Measurements from ENCODE around the gene C2orf81. TPM values are rescaled to one million over a fixed set of nuclear protein-coding genes. Genes with fewer than 3 reads are reported as not detected.
"Not testable (repeated sequence)": the region's sequence is repeated elsewhere in the genome, so short reads cannot be mapped to it uniquely, and the experiment has no call there.

C2orf81 gene
- under 0.01 TPM in 1 of 2 replicates, not detected in the other for total RNA-seq

GRCh38 chr2:74421221-74421870 is at the start of gene C2orf81, which contains the start of gene WDR54:
C2orf81 (minus strand) TSS chr2:74421619; CDS start chr2:74421560, 59 bp downstream.
WDR54 (plus strand) TSS chr2:74421730; CDS start chr2:74422154, 424 bp downstream.
- peak; percentile 87 to 93 for DNase-seq (ENCODE audit: low read depth in 2 of 2)

- not testable (repeated sequence) for DNase-seq (ENCODE audit: low read depth in 2 of 2)
Measured at GRCh38 chr2:74470742-74471141, 49.3 kb upstream of the C2orf81 start.

DNA sequence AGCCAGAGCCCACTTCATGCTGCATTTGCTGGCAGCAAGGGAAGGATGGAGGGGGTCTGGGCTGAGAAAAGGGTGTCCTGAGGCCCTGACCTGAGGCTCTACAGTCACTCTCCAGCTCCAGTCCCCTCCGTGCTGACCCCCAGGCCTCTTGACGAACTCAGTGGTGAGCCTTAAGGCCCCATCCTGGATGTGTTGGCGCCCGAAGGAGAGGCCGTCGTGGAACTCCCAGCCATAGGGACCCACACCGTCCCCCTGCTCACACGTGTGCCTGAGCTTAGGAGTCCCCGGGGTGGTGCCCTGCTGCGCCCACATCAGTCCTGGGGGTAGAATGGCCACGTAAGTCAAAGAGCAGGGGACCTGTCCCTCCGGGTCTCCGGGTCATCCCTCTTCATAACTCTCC is 43.0 kb upstream of the C2orf81 start:
- DNase-seq (ENCODE audit: low read depth in 2 of 2) = peak in 1 of 2 donors; percentile 21

DNA sequence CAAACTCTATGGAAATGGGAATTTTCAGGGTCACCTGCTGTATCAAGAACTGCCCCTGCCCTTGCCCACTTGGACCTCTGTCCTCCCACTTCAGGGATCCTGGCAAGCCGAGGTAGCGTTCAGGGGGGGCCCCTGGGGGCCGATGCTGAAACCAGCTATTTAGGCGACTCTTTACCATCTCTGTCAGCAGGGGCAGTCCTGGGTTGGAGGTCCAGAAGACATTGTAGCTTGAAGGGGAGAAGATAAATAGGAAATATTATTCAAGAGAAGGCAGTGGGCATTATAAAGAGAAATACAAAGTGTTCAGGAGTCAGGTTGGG is 41.3 kb upstream of the C2orf81 start:
- no peak for DNase-seq (ENCODE audit: low read depth in 2 of 2)

DNA sequence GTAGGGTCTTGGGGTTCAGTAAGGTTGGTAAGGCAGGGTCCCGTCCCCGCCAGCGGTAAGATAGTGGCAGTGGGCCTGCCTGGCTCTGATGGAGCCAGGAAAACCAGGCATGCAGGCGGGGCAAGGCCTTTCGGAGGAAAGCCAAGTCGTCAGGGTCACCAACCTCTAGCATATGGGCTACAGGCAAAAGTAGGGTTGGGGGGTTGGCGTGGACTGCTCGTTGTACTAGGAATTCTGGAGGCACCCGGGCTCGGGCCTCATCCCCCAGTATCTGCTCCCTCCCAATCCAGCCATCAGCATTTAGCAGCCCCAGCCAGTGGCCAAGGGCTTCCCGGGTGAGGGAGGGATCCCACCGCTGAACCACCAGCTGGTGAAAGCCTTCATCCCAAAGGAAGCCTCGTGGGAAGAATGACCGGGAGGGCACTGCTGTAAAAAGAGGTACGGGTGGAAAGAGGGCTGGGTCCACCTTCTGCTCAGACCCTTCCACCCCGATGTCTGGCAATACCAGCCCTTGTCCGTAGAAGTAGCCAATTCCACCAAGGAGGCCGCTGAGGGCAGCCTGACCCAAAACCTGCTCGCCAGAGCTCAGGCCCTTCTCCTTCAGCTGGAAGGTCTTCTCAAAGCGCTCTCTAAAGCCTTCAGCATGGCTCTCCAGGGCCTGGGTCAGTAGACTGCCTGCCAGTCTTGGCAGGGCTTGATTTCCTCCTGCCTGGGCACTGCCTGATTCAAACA is 40.8 kb upstream of the C2orf81 start:
- DNase-seq (ENCODE audit: low read depth in 2 of 2) = no peak

DNA sequence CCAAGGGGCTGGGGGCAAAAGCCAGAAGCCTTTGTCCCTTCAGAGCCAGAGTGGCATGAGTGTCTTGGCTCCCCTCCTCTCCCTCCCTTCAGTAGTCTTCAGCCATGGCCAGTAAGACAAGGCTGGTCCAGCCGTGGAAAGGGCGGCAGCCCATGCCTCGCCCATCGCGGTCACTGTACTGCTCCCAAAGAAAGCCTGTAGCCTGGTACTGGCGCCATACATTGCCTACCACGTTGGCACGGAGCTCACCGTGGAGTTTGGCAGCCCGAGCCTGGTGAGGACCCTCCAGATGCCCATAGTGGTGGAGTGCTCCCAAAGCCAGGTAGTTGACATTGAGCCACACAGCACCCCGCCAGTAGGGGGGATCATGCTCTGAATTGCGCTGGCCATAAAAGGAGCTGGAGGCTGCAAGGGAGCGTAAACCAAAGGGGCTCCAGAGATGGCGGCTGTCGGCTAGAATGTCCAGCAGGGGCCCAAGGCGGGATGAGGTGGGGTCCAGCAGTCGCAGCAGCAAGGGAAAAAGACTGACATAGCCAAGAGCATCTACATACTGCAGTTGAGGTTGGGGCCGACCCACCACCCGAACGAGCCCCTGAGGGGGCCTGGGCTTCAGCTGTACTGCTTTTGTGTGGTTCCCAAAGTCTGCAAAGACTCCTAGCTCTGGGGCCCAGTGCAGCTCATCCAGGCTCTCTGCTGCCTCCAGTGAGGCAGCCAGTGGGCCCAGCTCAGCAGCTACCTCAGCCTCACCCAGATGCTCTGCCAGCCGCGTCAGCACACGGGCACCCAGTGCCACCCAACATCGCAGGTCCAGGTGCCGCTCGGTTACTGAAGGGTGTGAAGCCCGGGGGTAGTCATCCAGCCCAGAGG is 40.0 kb upstream of the C2orf81 start:
- no peak for DNase-seq (ENCODE audit: low read depth in 2 of 2)

GRCh38 chr2:74460187-74460586 is 38.8 kb upstream of the C2orf81 start:
- not testable (repeated sequence) for DNase-seq (ENCODE audit: low read depth in 2 of 2)

DNA sequence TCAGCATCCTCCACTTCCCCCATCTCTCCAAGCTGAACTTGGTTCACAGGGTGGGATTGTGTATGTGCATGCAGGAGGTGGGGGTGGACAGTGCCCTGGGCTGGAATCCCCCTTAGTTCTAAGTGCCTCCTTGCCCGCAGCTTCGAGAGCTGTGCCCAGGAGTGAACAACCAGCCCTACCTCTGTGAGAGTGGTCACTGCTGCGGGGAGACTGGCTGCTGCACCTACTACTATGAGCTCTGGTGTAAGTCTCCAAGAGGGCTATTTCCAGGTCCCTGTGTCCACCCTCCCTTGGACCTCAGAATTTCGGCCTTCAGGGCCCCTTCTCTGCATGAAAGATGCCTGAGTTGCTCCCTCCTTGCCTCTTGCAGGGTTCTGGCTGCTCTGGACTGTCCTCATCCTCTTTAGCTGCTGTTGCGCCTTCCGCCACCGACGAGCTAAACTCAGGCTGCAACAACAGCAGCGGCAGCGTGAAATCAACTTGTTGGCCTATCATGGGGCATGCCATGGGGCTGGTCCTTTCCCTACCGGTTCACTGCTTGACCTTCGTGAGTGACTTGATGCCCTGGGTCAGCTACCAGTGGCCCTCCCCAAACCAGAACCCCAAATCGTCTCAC is 38.2 kb upstream of the C2orf81 start:
- DNase-seq (ENCODE audit: low read depth in 2 of 2) = not testable (repeated sequence)

DNA sequence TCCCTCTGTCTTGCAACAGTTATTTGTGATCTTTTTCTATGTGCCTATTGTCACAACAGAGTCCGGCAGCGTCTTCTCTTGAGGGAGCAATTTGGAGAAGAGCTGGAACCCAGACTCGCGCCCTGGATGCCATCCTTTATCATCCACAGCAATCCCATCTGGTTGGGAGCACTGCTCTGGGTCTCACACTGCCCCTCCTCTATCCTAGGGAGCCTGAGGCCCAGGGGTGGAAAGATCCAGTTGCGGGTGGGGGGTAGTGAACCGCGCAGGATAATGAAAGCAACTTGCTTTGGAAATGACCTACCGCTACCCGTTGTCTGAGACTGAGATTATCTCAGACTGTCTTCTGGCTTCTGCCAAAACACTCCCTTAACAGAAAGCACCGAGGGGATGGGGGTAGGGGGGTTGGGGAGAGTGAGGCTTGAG is 37.5 kb upstream of the C2orf81 start:
- peak in 1 of 2 donors; percentile 17 for DNase-seq (ENCODE audit: low read depth in 2 of 2)

DNA sequence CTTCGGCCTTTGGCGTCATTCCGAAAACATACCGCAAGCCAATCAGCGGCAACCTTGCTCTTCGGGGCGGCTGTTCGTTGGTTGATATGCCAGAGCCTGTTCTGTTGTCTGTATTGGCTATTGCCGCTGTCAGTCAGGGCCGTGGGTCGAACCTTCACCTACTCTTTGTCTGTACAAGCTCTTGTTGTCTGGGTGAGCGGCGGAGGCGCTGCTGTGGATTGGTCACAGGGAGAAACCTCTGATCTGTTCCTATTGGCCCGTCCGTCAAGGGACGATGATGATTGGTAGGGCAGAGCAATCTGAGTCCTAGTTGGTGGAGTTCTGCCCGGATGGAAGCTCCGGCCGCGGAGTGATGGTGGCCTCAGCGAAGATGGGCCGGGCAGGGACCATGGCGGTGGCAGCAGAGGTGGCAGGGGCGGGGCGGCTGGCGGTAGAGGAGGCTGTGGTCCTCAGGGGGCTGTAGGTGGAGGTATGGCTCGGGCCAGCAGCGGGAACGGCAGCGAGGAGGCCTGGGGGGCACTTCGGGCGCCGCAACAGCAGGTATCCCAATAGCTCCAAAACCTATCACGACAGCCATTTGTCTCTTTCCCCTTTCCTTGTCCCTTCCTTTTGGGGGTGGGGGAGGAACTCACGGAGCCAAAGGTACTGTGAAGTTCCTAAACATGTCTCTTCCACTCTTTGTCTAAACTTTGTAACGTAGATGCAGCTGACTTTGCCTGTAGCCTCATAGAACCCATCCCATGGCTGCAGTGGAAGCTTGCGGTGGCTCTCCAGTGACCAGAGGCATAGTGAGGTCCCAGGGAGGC is 36.9 kb upstream of the C2orf81 start, which contains the start of gene WBP1:
TSS of gene WBP1 (plus strand) at position 307 of the 806 bp plus-strand sequence. CDS start at position 472, 165 bp downstream.
- DNase-seq (ENCODE audit: low read depth in 2 of 2) = peak; percentile 100

DNA sequence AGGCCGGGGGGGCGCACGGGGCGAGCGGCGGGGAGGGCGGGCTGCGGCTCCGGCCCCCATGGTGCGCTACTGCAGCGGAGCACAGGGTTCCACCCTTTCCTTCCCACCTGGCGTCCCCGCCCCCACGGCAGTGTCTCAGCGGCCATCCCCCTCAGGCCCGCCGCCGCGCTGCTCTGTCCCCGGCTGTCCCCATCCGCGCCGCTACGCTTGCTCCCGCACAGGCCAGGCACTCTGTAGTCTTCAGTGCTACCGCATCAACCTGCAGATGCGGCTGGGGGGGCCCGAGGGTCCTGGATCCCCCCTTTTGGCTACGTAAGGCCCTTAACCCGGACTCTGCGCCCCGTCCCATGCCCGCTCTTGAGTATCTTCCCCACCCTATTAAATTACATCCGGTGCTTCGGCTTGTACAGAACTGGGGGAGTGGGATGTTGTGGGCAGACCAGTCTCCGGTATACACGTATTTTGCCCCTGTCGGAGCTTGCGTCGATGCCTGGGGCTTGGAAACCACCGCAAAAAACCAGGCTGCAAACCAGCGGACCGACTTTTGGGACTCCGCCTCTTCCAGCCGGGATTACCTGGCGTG is 36.2 kb upstream of the C2orf81 start:
- peak in 1 of 2 donors; percentile 76 for DNase-seq (ENCODE audit: low read depth in 2 of 2)

GRCh38 chr2:74457129-74457548 is 35.7 kb upstream of the C2orf81 start:
- DNase-seq (ENCODE audit: low read depth in 2 of 2) = peak in 1 of 2 donors; percentile 46

DNA sequence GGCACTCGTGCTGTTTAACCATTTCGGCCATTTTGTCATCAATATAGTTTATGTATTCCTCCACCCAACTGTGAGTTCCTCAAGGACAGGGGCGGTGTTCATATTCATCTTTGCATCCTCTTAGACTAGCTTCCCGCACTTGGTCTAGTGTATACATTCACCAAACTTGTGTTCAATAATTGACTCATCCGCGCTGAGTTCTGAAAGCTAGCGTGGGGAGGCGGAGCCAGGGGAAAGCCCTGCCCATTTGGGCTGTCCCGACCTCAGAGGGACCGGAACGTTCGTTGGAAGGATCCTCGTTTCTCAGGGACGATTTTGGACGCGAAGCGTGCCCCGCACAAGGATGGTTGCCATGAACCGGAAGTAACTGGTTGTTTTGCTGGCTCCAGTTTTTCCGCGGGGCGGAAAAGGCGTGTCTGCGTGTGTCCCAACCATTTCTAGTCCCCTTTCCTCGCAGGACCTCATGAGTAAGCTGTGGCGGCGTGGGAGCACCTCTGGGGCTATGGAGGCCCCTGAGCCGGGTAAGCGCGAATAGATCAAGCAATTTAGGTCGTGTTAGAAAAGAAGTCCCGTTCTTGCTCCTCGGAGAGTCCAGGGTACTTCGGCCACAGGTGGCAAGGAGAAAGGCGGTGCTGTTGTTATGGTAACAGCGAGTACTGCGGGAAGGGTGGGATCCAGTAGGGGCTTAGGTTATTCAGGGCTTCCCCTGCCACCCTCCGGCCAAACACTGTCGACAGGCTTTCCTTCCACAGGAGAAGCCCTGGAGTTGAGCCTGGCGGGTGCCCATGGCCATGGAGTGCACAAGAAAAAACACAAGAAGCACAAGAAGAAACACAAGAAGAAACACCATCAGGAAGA is 33.5 kb upstream of the C2orf81 start, which contains the start of gene INO80B:
TSS of gene INO80B (plus strand) at position 434 of the 858 bp plus-strand sequence. CDS start at position 464, 30 bp downstream.
- DNase-seq (ENCODE audit: low read depth in 2 of 2) = peak; percentile 99

DNA sequence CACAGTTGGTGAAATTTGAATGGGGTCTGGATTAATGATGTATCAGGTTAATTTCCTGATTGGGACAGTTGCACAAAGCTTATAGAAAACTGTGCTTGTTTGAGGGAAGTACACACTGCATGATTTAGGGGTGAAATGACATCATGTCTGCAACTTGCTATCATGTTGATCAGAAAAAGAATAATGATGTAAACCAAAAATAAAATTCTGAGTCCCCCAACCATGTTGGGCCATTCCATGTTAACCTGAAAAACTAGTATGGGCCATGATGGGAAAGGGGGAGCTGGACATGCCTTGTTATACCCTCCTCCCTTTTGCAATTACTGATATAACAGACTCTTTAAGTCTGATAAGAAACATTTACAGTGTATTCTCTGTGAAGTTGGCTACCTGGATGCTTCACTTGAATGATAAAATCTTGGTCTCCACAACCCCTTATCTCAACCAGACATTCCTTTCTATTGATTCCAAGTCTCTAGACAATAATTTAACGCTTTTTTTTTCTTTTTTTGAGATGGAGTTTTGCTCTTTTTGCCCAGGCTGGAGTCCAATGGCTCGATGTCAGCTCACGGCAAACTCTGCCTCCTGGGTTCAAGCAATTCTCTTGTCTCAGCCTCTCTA is 29.3 kb upstream of the C2orf81 start:
- DNase-seq (ENCODE audit: low read depth in 2 of 2) = no peak

GRCh38 chr2:74448771-74449170 is 27.4 kb upstream of the C2orf81 start:
- no peak for DNase-seq (ENCODE audit: low read depth in 2 of 2)

DNA sequence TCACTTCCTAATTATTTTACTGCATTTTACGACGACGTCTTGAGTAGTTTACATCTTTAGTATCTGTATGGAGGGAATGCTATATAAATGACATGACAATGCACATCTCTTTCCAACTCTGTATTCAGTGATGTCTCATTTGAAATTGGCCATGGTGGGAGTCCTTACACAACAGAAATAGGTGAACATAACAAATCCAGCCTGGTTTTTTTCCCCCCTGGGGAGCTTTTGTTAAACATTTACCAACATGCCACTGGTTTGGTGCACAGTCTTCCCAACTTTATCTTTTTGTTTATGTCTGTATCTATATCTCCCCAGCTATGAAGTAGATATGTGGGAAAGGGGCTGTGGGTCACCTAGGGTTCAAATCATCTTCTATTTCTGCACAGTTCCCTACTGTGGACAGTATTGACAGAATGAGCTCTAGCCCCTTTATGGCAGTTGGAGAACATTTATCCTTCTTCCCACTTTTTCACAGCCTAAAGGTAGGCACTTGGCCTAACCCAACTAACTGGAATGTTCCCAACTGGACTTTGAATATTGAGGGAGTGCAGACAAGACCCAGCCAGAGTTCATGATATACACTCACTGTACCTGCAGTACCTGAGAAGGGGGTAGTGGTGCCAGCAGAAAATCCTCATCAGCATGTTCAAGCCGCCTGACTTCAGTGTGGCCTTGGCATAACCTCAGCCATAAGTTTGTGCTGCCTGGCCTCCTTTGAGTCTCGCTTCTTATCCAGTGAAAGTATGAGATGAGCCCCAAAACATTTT is 26.0 kb upstream of the C2orf81 start:
- DNase-seq (ENCODE audit: low read depth in 2 of 2) = no peak

- peak in 1 of 2 donors; percentile 63 for DNase-seq (ENCODE audit: low read depth in 2 of 2)
Measured at GRCh38 chr2:74444498-74445318, 23.3 kb upstream of the C2orf81 start.

All from lung microvascular endothelial cell (primary cell).